Small intestine (tissue), 7 donors: ENCODE data around the gene FAF1. TPM values are rescaled to one million over a fixed set of nuclear protein-coding genes. Genes with fewer than 3 reads are reported as not detected.
A peak's percentile ranks its signal among the peaks of the same experiment; 100 is the strongest.

Source experiments
- DNase-seq, 2 donors: peaks; one replicate each; pipeline versions ENCODE4 v3.0.0 to v3.0.0-alpha.2; 2013
- FAIRE-seq: peaks from 2 replicates; lab custom pipeline; 2012; peaks lifted over from hg19 to GRCh38; lab: Jason Lieb, UNC
- H3K27ac ChIP-seq, 3 donors: one replicate each; pipeline ENCODE4 v1.5.1; 2013; ENCODE audit warnings: low read length in 2 of 3, mild to moderate bottlenecking in 2 of 3, control low read depth in 1 of 3, inconsistent platforms in 1 of 3, low read depth in 1 of 3, moderate library complexity in 1 of 3
- H3K27me3 ChIP-seq, 3 donors: one replicate each; pipeline ENCODE4 v1.6.1; 2013; ENCODE audit warnings: low read length in 3 of 3, inconsistent platforms in 1 of 3; ENCODE audit not compliant: control insufficient read depth in 3 of 3, insufficient read depth in 3 of 3
- H3K36me3 ChIP-seq, 3 donors: one replicate each; pipeline ENCODE4 v1.6.1; 2013; ENCODE audit warnings: low read length in 3 of 3, inconsistent platforms in 1 of 3, low read depth in 1 of 3, mild to moderate bottlenecking in 1 of 3, moderate library complexity in 1 of 3; ENCODE audit not compliant: control insufficient read depth in 3 of 3, insufficient read depth in 2 of 3
- H3K4me1 ChIP-seq, 3 donors: one replicate each; pipeline ENCODE4 v1.6.1; 2013; ENCODE audit warnings: low read length in 2 of 3, inconsistent platforms in 1 of 3, low read depth in 1 of 3, mild to moderate bottlenecking in 1 of 3, moderate library complexity in 1 of 3; ENCODE audit not compliant: control insufficient read depth in 3 of 3, insufficient read depth in 2 of 3
- H3K4me3 ChIP-seq, 3 donors: one replicate each; pipeline ENCODE4 v1.5.1; 2013; ENCODE audit warnings: low read length in 3 of 3, control low read depth in 1 of 3, inconsistent platforms in 1 of 3, low read depth in 1 of 3, mild to moderate bottlenecking in 1 of 3, moderate library complexity in 1 of 3
- H3K9me3 ChIP-seq, 2 donors: one replicate each; pipeline ENCODE4 v1.6.1; 2013; ENCODE audit warnings: low read depth in 1 of 2, low read length in 1 of 2; ENCODE audit not compliant: control insufficient read depth in 2 of 2, insufficient read depth in 1 of 2
- WGBS, 3 donors: extraction: QIAGEN DNeasy Blood & Tissue Kit; methylation state at CpG; one replicate each; pipeline ENCODE4 v1.1.7; 2013; 5-methylcytosine and 5-hydroxymethylcytosine counted together
- polyA plus RNA-seq, 4 donors: library from polyadenylated mRNA; stranded (reverse) in 3 of 4; unstranded in 1 of 4; fragments of 200-250 nt in 3 of 4; fragments of 120-200 nt in 1 of 4; gene quantifications; one replicate each; pipeline versions ENCODE4 v1.2.1 to v1.2.3, GENCODE V29; 2013
- donor health status: healthy with polysubstance abuse.
- donor health status: control.
- donor health status: control.
- donor health status: Bipolar disorder and iron deficiency.
- donor health status: healthy.

Gene FAF1
- polyA plus RNA-seq, 4 donors = 19.5 to 46.3 (median 32.5) TPM

DNA sequence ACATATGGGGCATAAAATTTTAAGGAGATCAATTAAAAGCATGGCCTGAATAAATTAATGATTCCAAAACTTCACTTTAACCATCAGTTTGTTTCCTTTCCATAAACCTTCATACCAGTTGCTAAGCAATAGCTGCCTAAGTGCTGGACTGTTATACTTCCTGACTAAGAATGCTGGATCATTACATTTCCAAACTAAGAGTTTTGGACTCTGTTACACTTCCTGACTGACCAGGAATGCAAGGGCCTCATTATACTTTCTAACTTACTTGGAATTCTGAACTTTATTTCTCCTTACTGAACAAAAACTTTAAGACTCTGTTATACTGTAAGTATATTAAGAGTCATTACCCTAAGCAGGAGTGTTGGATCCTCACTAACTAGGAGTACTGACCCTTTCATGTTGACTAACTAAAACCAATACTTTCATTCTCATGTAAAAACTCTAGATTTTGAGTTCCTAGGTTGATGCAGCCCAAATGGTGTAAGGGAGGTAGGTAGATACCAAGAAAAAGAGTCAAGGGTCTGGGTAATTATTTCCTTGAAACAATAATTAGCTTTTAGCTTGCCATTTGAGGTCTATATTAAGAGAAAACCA is 118.2 kb downstream of the FAF1 start:
- Histone ChIP-seq H3K4me1 (peaks cover 0 to 5% (median 0%) of the 10 kb centered on the region in 3 donors), H3K27ac (no peak overlapping the region), H3K27me3 (no peaks in the 10 kb centered on the region), H3K4me3 (no peak overlapping the region), H3K9me3 (no peaks in the 10 kb centered on the region), H3K36me3 (no peaks in the 10 kb centered on the region)
- DNase-seq = peak in 1 of 2 donors; percentile 6
- no peak for FAIRE-seq

DNA sequence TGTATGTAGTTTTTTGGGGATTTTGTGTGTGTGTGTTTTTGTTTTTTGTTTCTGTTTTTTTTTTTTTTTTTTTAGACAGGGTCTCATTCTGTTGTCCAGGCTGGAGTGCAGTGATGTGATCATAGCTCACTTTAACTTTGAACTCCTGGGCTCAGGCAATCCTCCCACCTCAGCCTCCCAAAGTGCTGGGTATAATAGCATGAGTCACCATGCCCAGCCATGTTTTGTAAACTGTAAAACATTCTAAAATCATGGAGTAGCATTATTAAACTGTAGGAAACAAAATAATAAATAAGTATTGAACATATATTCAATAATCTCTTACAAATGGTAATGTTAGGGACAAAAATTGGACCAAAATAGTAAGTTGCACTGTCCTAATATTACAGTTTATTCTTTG is 124.0 kb downstream of the FAF1 start:
- Histone ChIP-seq H3K36me3 (peaks cover 0 to 3% (median 0%) of the 10 kb centered on the region in 3 donors), H3K4me1 (no peaks in the 10 kb centered on the region), H3K27ac (no peak overlapping the region), H3K4me3 (no peak overlapping the region), H3K27me3 (no peaks in the 10 kb centered on the region), H3K9me3 (peaks cover 0 to 9% of the 10 kb centered on the region in 2 donors)
- DNase-seq (no peak), FAIRE-seq (no peak)

DNA sequence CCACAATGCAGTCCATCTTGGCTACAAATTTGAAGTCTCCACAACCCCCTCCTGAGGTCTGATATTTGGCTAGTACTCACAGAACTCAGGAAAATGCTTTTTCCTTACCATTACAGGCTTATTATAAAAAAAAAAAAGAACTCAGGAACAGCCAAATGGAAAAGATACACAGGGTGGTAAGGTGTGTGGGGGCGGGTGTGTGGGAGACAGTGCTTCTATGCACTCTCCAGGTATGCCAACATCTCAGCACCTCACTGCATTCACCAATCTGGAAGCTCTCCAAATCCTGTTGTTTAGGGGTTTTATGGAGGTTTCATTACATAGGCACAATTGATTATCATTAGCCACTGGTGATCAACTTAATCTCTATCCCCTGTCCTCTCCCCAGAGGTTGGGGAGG is 126.9 kb downstream of the FAF1 start:
- FAIRE-seq = no peak

DNA sequence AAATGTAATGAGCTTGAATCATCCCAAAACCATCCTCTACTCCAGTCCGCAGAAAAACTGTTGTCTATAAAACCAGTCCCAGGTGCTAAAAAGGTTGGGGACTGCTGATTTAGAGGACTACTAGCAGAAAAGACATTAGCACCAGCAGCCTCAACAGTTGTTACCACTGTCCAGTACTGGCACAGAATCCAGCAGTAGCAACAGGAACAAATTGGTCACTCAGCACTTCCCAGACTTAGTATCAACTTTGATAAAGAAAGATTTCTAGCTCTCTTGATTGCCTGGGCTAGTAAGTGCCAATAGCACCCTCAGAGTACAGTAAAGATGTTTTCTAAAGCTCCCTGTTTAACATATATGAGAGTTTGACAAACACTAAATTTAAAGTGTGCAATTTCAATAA is 127.9 kb downstream of the FAF1 start:
- H3K27me3 ChIP-seq = no peaks in the 10 kb centered on the region
- no peaks in the 10 kb centered on the region for H3K4me1 ChIP-seq
- 98 to 100% (median 100%) methylated on average over 1 of the region's 1 CpG for WGBS, 3 donors
- no peak for DNase-seq
- no peak for FAIRE-seq
- H3K27ac ChIP-seq = no peak overlapping the region
- peaks cover 0 to 3% (median 0%) of the 10 kb centered on the region in 3 donors for H3K36me3 ChIP-seq
- H3K9me3 ChIP-seq = peaks cover 0 to 9% of the 10 kb centered on the region in 2 donors
- no peak overlapping the region for H3K4me3 ChIP-seq

More for the DNA sequence above, 126.9 kb downstream of the FAF1 start:
- no peak overlapping the region for H3K27ac ChIP-seq
- peaks cover 0 to 3% (median 0%) of the 10 kb centered on the region in 3 donors for H3K36me3 ChIP-seq
- peaks cover 0 to 9% of the 10 kb centered on the region in 2 donors for H3K9me3 ChIP-seq
- H3K4me1 ChIP-seq = no peaks in the 10 kb centered on the region
- H3K4me3 ChIP-seq = peak overlapping the region in 1 of 3 donors; percentile 7
- no peak for DNase-seq
- WGBS, 3 donors = 93 to 100% (median 95%) methylated on average over 1 of the region's 1 CpG
- H3K27me3 ChIP-seq = no peaks in the 10 kb centered on the region

DNA sequence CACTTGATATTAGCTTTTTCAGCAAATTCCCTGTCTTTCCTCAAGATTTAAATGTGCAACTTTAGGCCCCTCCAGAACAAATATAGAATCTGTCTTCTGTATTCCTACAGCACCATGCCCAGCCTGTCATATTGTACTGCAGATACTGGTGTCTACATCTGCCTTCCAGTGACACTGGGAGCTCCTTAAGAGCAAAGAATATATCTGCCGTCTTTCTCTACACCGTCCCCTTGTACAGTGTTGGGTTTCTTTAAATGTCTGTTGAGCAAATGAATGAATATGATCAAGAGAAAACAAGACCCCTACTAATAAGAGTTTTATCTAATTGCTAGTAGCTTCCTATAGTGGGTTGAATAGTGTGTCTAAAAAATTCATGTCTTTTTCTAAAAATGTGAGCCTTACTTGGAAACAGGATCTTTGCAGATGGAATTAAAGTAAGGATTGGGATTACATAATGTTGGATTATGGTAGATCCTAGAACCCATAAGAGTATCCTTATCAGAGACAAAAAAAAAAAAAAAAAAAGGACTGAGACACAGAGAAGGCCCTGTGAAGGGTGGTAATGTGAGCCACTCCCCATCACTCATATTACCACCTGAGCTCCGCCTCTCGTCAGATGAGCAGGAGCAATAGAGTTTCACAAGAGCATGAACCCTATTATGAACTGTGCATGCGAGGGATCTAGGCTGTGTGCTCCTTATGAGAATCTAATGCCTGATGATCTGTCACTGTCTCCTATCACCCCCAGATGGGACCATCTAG is 128.6 kb downstream of the FAF1 start:
- Histone ChIP-seq H3K4me1 (no peaks in the 10 kb centered on the region), H3K9me3 (peaks cover 0 to 14% of the 10 kb centered on the region in 2 donors), H3K36me3 (peaks cover 0 to 3% (median 0%) of the 10 kb centered on the region in 3 donors), H3K4me3 (no peak overlapping the region), H3K27me3 (no peaks in the 10 kb centered on the region), H3K27ac (no peak overlapping the region)
- DNase-seq = no peak
- WGBS, 3 donors = 86 to 99% (median 96%) methylated on average over 5 of the region's 5 CpGs
- FAIRE-seq = no peak

DNA sequence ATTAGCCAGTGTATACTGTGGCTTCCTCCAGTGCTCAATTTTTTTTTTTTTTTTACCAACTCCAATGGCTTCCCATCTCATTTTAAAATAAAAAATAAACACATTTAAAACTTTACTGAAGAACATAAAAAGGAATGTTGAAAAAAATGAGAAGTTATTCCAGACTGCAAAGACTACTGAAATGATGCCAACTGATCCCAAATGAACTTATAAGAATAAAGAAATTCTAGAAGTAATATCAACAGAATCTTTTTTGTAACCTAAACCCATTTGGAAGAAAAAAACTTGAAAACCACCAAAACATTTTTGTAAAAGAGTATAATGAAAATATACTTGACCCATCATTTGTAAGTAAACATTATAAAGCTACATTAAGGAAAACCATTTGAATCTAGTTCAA is 129.4 kb downstream of the FAF1 start:
- DNase-seq = no peak
- no peaks in the 10 kb centered on the region for H3K27me3 ChIP-seq
- H3K36me3 ChIP-seq = peaks cover 0 to 3% (median 0%) of the 10 kb centered on the region in 3 donors
- no peak overlapping the region for H3K4me3 ChIP-seq
- H3K27ac ChIP-seq = no peak overlapping the region
- FAIRE-seq = no peak
- no peaks in the 10 kb centered on the region for H3K4me1 ChIP-seq
- H3K9me3 ChIP-seq = peaks cover 0 to 15% of the 10 kb centered on the region in 2 donors

DNA sequence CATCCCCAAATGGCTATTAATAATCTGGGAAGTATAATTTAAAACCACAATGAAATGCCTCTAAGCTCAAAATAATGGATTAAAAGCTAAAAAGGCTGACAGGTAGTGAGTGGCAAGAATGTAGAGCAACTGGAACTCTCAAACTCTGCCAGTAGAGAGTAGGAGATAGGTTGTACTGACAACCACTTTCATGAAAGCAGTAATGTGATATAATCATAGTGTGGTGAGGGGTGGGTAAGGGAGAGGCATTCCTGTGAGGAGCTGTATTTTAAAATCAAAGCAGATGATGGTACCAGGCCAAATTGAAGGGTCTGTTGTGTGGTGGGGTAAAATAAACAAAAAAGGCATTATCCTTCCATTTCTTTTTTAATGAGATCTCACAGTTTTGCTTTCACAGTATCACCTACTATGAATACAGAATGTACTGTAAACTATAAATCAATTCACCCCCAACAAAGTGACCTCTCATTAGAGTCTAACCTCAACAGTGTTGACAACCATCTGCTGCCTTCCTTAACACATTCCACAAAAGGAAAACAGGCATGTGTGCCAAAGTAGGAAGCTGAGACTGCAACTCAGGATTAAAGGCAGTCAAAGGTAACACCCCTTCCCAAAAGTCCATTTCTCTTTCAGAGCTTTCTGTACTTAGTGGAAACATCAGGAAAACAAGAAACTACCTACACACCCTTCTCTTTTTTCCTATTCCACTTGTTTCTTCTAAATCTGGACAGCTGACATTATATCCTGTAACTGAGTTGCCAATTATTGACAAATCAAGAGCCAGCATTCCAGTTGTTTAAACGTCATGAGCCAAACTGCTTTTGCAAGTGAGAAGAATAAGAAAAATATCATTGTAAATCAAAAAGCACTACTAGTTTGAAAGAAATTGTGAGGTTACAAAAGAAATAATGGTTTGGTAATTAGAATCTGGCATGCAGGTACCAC is 130.8 kb downstream of the FAF1 start:
- Histone ChIP-seq H3K27me3 (no peaks in the 10 kb centered on the region), H3K9me3 (peaks cover 0 to 15% of the 10 kb centered on the region in 2 donors), H3K36me3 (peaks cover 0 to 3% (median 0%) of the 10 kb centered on the region in 3 donors), H3K4me1 (no peaks in the 10 kb centered on the region), H3K27ac (no peak overlapping the region), H3K4me3 (no peak overlapping the region)
- FAIRE-seq (no peak), DNase-seq (no peak)
- 35 to 44% (median 41%) methylated on average over 1 of the region's 1 CpG for WGBS, 3 donors

DNA sequence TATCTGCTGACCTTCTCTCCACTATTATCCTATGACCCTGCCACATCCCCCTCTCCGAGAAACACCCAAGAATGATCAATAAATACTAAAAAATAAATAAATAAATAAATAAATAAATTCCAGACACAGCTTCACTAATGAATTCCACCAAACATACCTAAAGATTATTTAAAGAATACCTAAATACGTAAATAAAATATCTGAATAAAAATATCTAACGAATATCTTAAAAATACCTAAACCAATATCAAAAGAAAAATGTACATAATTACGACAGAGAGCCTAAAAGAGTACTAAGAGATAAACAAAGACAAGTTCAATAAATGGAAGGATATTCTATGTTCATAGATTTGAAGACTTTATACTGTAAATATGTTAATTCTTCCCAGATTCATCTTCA is 132.5 kb downstream of the FAF1 start:
- Histone ChIP-seq H3K4me3 (no peak overlapping the region), H3K36me3 (no peaks in the 10 kb centered on the region), H3K9me3 (peaks cover 0 to 15% of the 10 kb centered on the region in 2 donors), H3K4me1 (no peaks in the 10 kb centered on the region), H3K27ac (no peak overlapping the region), H3K27me3 (no peaks in the 10 kb centered on the region)
- DNase-seq (no peak), FAIRE-seq (no peak)
- WGBS, 3 donors = 93 to 98% (median 98%) methylated on average over 4 of the region's 4 CpGs
